Measurements from ENCODE around the gene TRAF7.

- TF ChIP-seq CTCF (IDR thresholded peaks at IDR 0.05) (no peak), POLR2A (IDR thresholded peaks at IDR 0.05) (no peak)
These were observed 20.5 kb downstream of the TRAF7 start for GRCh38 chr16:2176047-2176446.

Data from body of pancreas (tissue), 4 donors.